Activated T-cell treated with anti-CD3 and anti-CD28 coated beads for 48 hours (primary cell): ENCODE results near the gene OPA1.

Experiments
- DNase-seq: peaks from one replicate; pipeline ENCODE4 v3.0.0-alpha.2; 2020; ENCODE audit warnings: low read depth

OPA1 gene

DNA sequence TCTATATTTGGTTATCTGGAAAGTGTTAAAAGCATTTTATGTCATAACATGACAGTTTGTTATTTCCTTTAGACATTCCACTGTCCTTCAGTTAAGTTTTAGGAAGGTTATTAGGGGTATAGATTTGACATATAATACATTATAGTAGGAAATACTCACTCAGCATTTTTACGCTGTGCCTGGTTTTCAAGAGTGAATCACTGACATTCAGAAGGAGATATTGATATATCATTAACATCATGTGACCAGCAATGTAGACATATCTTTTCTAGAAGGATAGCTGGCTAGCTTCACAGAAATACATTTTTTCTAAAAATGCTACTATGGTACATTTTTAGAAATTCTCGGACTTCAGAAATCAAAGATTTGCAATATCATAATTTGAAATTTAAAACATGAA is 57.6 kb downstream of the OPA1 start:
- DNase-seq: no peak

DNA sequence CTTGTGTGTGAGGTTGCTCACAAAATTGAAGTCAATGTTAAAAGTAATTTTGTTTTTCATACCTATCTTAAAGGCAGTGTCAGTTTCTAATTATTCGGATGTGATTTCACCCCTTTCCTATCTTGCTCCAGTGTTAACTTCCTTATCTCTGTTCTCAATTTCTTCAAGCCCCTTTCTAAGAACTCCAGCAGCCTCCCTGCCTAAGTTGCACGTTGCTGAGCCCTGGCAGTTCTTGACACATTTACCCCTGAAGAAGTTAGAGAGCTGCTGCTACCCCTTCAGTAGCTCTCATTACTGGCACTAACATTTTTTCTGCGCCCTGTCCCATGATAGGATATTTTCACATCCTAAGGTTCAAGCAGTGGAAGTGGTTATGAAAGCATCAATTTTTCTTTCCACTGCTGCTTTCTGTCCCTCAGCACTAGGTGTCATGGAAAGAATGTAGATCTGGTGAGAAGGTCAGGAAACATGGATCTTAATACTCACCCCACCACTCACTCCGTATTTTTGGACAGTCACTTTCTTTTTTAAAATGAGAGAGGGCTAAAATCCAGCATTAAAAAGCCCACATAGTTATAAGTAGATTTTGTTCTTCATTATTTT is 62.9 kb downstream of the OPA1 start:
- DNase-seq: no peak

DNA sequence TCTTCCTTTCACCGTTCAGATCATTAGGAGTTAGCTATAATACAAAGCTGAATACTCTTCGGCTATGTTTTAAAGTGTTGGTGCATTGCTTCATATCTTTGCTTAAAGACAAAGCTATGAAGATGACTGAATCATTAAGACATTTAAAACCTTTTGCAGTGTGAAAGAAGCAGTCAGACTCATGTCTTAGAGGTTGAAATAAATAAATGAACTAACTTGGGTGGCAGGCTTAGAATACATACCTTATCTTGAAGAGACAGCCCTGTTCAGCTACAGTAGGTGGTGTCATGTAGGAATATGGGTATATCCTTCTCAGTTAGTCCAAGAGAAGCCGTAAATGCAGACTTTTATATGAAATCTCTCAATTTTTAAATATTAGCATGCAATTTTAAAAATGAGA is 63.4 kb downstream of the OPA1 start:
- DNase-seq: no peak

DNA sequence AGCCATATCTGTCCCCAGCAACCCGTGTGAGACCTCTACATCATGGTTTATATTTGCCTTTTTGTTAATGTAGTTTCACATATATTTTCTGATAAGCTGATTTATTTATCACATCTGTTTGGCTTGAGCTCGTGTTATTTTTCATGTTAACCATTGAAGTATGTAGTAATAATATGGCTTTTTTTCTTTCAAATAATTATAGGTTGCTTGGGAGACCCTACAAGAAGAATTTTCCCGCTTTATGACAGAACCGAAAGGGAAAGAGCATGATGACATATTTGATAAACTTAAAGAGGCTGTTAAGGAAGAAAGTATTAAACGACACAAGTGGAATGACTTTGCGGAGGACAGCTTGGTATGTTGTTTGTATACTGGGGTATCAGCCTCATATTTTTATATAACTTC is 63.9 kb downstream of the OPA1 start:
- DNase-seq: no peak

DNA sequence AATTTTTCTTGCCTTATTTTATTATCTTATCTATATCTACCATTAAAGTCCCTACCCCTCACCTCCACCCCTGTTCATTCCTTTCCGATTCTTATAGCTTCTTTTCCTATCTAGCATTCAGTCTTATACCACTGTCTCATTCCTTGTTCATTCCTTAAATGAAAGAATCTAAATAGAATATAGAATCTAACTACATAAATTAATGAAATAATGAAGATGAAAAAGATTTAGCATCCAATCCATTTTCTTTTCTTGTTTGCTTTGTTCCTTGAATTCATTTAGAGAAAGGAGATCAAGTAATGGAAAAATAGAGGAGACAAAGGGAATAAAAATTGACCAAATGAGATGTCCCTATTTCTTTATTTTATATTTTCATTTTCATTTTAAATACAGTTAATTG is 67.2 kb downstream of the OPA1 start:
- no peak for DNase-seq

DNA sequence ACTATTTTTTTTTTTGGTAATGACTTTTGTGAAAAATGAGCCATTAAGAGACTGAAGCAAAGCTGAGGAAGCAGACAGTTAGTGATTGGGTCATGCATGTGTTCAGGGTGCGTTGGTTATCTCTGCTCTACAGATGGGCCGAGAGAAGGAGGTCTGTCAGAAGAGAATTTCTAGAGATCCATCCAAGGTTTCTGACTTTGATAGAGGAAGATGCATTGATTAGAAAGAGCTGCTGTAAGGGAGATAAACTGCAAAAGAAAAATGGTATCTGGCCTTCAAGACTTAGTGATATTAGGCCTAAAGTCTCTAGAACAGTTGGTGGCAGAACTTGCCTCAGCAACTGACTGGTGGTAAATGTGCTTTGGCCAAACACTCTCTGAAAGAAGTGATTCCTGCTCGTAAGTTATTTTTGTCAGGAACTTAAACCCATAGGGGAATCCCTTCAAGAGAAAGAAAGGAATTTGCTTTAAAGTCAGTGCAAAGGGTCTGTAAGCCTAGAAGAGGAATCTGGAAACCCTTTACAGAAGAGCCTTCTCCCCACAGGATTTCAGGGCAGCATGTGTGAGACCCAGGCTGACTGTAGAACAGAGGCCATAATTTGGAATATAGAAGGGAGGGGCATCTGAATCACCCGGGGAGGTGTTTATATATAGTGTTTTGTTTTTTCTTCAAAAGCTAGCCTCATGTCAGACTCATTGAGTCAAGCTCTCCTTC is 67.8 kb downstream of the OPA1 start:
- no peak for DNase-seq

DNA sequence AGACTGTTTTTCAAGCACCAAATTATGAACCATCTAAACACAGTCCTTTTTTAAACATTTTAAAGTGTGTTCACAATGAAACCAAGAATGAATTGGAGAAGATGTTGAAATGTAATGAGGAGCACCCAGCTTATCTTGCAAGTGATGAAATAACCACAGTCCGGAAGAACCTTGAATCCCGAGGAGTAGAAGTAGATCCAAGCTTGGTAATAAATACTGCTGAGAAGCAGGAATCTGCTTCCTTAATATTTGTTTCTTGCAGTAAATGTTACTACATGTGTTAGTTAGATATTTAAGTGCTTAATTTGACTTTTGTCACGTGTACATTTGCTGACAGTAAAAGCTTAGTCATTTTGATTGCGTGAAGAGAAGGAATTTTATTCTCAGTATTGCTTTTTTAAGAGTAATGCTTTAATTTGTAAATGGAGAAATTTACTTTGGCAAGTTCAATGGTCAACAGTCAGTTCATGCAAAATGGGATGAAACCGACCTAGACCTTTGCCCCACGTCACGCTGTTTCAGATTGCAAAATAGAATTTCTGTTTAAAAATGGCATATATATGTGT is 69.8 kb downstream of the OPA1 start:
- no peak for DNase-seq

DNA sequence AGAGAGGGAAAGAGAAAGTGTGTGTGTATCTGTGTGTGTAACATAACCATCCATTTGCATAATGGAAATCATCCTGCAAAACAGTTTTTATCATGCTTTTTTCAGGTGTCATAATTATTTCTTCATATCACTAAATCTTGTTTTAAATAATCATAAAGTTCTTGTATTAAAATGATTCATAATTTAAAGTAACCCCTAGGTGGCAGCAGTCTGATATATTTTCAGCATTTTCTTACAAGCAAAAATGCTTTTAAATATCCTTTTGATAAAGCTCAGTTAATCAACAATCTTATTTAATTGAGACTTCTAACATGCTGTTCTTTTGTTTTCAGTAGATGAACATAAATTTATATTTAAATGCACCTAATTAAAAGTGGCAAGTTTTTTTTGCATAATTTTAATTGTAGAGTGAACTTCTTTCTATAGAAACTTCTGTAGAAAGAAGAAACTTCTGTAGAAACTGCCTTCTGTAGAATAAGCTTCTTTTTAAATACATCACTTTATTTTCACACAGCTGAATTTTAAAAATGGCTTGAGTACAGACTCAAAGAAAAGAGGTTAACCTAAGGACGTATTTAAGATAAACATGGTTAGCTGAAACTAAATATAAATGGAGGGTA is 72.5 kb downstream of the OPA1 start:
- DNase-seq: no peak

DNA sequence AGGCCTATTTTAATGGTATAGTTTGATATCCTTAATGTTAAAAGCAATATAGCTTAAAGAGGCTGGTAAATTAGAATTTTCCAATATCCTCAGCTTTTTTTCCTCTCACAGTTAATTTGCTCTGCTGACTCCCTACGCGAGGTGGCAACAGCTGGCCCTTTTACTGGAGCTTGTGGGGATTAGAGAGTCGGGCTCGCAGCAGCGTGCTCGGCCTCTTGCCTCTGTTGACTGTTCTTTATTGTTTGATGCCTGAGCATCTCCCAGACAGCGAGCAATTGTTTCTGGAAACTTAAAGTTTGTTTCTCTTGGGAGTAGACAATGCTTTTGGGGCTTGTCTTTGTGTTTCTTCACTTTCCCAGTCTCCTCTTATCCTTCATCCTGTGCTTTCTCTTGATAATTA is 80.8 kb downstream of the OPA1 start:
- no peak for DNase-seq

DNA sequence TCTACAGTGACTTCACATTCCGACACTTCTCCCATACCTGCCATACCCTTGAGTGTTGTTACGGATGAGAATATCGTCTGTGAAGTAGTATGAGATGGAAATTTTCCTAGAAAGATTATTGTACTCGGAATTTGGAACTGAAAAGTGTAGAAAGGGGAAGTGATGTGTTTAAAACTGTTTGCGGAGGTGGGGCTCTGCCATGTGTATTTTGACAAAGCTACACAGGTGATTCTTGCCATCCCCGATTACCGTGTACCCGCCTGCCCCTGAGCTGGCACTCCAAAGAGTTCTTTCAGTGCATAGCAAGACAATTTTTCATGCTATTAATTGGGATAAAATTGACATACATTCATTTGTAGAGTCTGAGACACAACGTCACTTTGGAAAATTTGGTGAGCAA is 81.7 kb downstream of the OPA1 start:
- DNase-seq: no peak

DNA sequence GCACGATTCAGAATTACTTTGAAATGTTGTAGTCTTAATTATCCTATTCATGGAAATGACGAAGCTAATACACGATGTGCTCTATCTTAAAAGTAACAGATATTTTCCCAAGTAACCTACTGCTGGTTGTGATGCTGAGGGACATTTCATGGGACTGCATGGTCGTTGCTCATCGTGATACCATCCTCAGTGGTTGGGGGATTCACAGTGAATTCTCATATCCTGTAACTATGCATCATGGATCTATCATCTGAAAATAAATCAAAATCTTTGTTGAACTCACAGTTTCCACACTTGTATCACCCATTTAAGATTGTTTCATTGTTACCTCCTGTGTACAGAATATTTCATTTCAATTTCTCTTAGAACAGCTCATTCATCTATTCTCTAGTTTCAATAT is 84.7 kb downstream of the OPA1 start:
- no peak for DNase-seq

DNA sequence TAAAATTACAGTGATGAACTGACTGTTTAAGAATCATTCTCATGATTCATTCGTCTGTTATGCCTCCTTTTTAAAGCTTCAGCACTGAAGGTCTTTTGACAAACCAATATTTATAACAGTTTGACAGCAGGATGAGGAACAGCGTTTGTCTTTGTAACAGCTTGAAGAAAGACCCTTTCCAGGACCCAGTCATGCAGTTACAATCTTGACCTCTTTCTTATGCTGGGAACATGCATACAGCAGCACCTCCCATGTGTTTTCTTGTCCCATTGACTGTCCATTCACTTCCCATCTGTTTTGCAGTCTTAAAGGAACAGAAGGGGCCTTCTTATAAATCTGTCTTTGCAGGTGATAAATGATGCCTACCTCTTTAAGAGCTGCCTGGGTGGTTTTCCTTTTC is 87.2 kb downstream of the OPA1 start:
- DNase-seq: no peak

DNA sequence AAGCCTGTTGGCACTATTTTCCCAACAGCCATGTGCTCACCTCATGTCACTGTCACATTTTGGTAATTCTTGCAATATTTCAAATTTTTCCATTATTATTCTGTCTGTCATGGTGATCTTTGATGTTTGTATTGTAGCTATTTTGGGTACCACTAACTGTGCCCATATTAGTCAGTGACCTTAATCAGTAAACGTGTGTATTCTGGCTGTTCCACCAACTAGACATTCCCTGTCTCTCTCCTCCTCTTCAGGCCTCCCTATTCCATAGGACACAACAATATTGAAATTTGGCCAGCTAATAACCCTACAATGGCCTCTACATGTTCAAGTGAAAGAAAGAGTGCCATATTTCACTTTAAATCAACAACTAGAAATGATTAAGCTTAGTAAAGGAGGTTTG is 88.6 kb downstream of the OPA1 start:
- DNase-seq: no peak

DNA sequence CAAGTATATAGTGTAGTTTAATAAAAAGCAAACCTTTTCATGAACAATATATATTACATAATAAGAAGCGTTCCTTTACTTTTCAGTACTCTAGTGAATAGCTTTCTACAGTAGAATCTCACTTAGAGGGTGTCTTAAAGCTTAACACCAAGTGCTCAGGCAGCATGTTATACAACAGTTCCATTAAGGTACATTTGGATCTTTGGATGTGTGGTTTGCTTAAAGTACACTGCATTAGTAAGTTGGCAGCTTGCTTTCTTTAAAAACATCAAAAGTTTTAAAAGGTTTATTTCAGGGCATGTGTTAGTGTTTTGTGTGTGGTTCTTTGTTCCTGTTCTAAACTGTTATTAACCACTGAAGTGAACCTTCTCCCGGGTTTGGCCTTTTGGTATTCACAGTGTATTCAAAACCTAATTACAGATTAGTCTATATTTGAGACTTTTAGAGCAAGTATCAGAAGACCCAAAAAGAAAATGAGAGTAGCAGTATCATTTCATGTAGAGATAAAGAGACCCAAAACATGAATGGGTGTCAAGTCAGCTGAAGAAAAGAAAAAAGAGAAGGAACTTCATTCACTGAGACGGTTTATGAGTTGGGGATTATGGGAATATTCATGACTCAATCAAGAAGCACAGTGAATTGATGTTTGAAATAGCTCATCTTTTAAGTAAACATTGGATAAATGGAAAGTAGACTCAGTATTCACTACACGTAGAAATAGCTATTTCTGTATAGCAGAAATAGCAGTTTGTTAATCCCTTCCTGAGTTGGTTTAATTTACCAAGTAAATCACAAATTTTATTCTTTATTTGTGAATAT is 93.9 kb downstream of the OPA1 start:
- DNase-seq: no peak

DNA sequence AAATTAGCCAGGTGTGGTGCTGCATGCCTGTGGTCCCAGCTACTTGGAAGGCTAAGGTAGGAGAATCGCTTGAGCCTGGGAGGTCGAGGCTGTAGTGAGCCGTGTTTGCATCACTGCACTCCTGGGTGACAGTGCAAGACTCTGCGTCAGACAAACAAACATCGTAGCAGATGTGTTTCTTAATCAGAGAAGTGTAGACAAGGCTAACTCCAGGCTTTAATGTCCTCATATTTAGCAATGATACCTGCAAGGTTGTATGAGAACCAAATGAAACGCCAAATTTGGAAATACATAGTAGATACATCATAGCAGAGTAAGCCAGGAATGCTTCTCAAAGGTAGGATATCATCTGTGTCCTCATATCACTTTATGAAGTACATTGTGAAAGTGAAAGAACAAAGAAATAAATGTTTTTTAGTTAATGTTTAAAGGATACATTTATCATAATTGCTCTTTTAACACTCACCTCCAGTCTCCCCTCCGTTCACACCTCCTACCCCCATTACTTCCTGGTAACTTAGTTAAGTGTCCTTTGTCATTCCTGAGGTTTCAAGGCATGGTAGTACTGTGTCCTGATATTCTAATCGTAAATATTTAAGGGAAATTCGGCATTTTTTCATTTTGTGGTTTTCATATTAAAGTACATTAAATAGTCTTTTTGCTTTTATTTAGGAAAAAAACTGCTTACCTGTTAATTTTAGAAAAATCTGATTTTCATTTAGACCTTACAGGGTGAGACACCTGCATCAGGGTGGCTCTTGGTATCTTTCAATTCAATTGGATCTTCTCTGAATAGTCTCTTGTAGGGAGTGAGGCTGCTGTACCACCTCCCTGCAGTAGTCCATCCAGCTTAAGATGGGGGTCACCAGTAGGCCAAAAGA is 96.1 kb downstream of the OPA1 start:
- DNase-seq: no peak

DNA sequence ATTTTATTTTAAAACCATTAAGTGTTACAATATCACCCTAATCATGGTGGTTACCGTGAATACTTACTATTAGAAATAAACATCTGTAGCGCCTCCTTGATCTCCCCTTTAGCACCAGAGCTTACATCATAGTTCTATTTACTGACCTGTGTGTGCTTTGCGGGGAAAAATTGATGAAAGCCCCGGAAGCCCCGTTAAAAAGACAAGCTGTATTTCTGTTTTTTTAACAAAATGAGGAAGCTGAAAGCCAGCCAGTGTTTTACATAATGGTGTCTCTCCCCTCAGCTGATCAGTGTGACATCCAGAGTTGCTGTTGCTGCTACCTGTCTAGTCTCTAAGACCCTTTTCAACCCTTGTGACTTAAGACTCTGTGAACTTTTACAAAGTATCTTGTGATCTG is 100.8 kb downstream of the OPA1 start:
- DNase-seq: no peak

DNA sequence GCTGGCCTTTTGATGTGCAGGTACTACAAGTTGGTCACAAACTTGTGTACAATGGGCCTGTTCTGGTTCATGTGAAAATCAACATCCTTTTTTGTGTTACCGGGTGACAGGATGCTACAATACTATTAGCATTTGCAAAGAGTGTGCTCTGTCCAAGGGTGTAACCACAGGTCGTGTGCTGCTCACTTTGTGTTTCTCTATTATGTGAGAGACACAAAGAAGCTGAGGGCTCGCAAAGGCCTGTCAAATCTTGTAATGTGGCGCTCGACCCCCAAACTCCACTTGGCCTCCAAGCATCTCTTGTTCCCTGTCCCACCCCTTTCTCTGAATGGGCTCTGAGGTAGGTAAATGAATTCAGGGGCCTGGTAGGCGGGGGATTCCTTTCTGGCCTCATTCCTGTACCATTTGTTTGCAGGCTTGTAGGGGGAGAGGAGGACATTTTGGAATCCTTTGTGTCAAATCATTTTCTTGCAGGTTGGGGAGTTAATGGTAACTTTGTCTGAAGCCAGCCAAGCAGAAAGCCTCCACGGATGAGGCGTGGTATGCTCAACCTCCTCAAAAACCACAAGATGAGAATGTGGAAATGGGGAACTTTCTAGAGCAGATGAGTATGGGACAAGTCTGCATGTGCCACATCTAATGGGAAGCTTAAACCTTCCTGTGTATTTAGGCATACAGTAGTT is 109.1 kb downstream of the OPA1 start:
- DNase-seq: no peak

DNA sequence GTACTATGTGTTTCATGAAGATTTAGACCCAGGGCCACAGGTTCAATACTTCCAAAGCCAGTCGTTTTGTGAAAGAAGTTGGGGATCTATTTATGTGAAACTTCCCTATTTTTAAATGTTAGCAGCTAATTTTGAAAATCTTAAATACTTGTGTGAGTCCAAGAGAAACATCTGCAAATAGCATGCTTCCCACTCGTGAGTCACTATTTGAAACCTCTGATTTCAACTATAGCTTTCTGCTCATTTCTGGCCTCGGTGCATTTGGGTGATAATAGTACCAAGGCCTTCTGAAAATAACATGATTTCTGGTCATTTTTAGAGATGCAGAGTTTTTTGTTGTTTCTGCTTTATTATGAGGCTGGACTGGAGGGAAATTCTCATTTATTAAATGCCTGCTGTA is 110.0 kb downstream of the OPA1 start:
- DNase-seq: no peak

DNA sequence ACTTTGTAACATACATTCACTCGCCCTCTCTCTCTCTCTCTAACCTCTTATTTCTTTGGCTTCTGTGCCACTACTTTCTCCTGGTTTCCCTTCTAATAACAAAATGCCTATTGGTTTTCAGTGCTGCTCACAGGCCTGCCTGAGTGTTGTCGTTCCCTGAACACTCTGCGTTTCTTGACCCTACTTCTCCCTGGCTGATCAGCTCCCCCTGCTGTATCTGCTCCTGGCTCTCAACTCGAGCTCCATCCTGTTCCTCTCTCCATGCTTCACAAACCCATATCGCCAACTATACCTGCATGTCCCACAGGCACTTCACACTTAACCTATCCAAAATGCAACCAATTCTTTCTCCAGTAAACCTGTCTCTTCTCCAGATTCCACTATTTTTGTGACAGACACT is 111.4 kb downstream of the OPA1 start:
- DNase-seq: no peak

DNA sequence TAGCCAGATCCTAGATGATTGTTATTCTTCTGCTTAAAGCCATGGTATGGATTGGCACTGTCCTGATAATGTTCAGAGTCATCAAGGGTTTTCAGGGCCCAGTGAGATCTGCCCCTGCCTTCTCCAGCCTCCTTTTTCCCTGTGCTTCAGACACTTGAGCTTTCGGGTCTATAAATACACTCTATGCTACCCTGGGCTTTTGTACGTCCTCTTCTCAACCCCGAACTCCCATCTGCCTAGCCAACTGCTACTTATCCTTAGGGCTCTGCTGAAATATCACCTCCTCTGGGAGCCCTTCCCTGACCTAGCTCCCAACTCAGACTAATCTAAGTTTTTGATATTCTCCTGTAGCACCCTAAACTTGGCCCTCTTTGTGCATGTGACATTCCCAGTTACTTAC is 115.3 kb downstream of the OPA1 start:
- DNase-seq: no peak
